Measurements from ENCODE around the gene VPS26A. TPM values are rescaled to one million over a fixed set of nuclear protein-coding genes. Genes with fewer than 3 reads are reported as not detected.

VPS26A gene
- total RNA-seq, 1 donor from 2014 or later, result 40.1 TPM

- no peak overlapping the region for H3K27ac Mint-ChIP-seq
- DNase-seq (ENCODE audit: low spot score in 2 of 2, unreplicated experiment in 2 of 2), result no peak
- peaks cover 11% of the 10 kb centered on the region for H3K27me3 Mint-ChIP-seq (ENCODE audit: low read depth)
- no peaks in the 10 kb centered on the region for H3K36me3 Mint-ChIP-seq
- no peak for TF ChIP-seq CTCF (IDR thresholded peaks at IDR 0.05; ENCODE audit: unreplicated experiment)
- no peak overlapping the region for H3K4me3 Mint-ChIP-seq
- H3K4me1 Mint-ChIP-seq, result peaks cover 5% of the 10 kb centered on the region
- H3K9me3 Mint-ChIP-seq, result no peaks in the 10 kb centered on the region
Observed at GRCh38 chr10:69086001-69086509, 37.9 kb upstream of the VPS26A start.

GRCh38 chr10:69087590-69088470 is 36.1 kb upstream of the VPS26A start, which contains the start of gene SRGN:
SRGN (plus strand) TSS chr10:69088103; CDS start chr10:69088158, 55 bp downstream.
- Mint-ChIP-seq H3K4me1 (peaks cover 5% of the 10 kb centered on the region), H3K4me3 (no peak within 1 kb of the TSS), H3K27me3 (ENCODE audit: low read depth) (peaks cover 11% of the 10 kb centered on the region), H3K9me3 (no peaks in the 10 kb centered on the region), H3K36me3 (no peaks in the 10 kb centered on the region), H3K27ac (no peak within 1 kb of the TSS)
- DNase-seq (ENCODE audit: low spot score in 2 of 2, unreplicated experiment in 2 of 2), result no peak
- no peak for TF ChIP-seq CTCF (IDR thresholded peaks at IDR 0.05; ENCODE audit: unreplicated experiment)

- Mint-ChIP-seq H3K9me3 (no peaks in the 10 kb centered on the region), H3K4me3 (no peak overlapping the region), H3K4me1 (peaks cover 5% of the 10 kb centered on the region), H3K27ac (no peak overlapping the region), H3K36me3 (no peaks in the 10 kb centered on the region), H3K27me3 (ENCODE audit: low read depth) (peaks cover 11% of the 10 kb centered on the region)
- DNase-seq (ENCODE audit: low spot score in 2 of 2, unreplicated experiment in 2 of 2), result no peak
- no peak for TF ChIP-seq CTCF (IDR thresholded peaks at IDR 0.05; ENCODE audit: unreplicated experiment)
Observed at GRCh38 chr10:69088471-69088769, 35.6 kb upstream of the VPS26A start.

- Mint-ChIP-seq H3K27me3 (ENCODE audit: low read depth) (peaks cover 11% of the 10 kb centered on the region), H3K9me3 (no peaks in the 10 kb centered on the region), H3K36me3 (no peaks in the 10 kb centered on the region), H3K4me3 (no peak overlapping the region), H3K27ac (no peak overlapping the region), H3K4me1 (peaks cover 5% of the 10 kb centered on the region)
- DNase-seq (ENCODE audit: low spot score in 2 of 2, unreplicated experiment in 2 of 2), result no peak
- TF ChIP-seq CTCF (IDR thresholded peaks at IDR 0.05; ENCODE audit: unreplicated experiment), result no peak
Observed at GRCh38 chr10:69088801-69089501, 35.0 kb upstream of the VPS26A start.

- DNase-seq (ENCODE audit: low spot score in 2 of 2, unreplicated experiment in 2 of 2), result no peak
- H3K4me3 Mint-ChIP-seq, result no peak overlapping the region
- H3K27me3 Mint-ChIP-seq (ENCODE audit: low read depth), result peaks cover 11% of the 10 kb centered on the region
- H3K36me3 Mint-ChIP-seq, result no peaks in the 10 kb centered on the region
- peaks cover 5% of the 10 kb centered on the region for H3K4me1 Mint-ChIP-seq
- no peak overlapping the region for H3K27ac Mint-ChIP-seq
- no peaks in the 10 kb centered on the region for H3K9me3 Mint-ChIP-seq
- no peak for TF ChIP-seq CTCF (IDR thresholded peaks at IDR 0.05; ENCODE audit: unreplicated experiment)
Observed at GRCh38 chr10:69089638-69090599, 34.1 kb upstream of the VPS26A start.

Measured in mesothelial cell of epicardium (in vitro differentiated cells).